Measurements from ENCODE around the gene HSPG2.

DNA sequence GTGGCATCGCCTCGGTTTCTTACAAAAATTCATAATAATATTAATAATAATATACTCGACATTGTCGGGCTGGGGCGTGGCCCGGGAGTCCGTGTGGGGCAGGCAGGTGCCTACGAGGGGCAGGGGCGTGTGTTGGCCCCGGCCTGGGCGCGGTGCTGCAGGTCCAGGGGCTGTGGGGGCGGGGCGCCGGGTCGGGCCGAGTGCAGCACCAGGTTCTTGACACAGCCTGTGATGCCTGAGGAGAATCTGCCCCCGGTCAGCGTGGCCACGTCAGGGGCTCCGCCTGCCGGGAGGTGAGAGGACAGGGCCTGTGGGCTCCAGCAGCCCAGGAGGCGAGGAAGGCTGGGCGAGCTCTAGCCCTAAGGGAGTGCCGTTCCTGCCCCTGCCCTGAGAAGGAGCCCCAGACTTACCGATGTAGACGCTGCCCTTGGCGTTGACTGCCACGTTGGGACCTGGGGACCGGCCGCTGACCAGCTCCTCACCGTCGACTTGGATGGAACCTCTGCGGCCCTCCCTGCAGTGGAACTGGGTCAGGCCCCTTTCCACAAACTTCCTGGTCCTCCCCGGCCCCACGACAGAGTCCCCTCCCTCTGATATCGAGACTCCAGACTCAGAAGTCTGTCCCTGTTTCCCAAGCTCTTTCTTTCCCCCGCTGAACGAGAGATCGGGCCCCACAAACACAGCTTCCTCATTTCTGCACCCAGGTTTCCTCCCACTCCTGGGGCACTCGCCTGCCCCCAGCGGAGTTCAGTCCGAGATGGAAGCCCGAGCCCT lies 113.7 kb downstream of the HSPG2 start:
- TF ChIP-seq RAD21 (IDR thresholded peaks at IDR 0.05; ENCODE audit: low read depth): no peak
- no peak for TF ChIP-seq NFIC (IDR thresholded peaks at IDR 0.05)
- TF ChIP-seq EGR1 (IDR thresholded peaks at IDR 0.05): no peak
- no peak for TF ChIP-seq FOXM1 (IDR thresholded peaks at IDR 0.05; ENCODE audit: borderline replicate concordance, low read depth)
- TF ChIP-seq CEBPB (IDR thresholded peaks at IDR 0.05): no peak
- TF ChIP-seq, protein P1, sequence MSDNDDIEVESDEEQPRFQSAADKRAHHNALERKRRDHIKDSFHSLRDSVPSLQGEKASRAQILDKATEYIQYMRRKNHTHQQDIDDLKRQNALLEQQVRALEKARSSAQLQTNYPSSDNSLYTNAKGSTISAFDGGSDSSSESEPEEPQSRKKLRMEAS (IDR thresholded peaks at IDR 0.05): no peak
- no peak for TF ChIP-seq EP300 (IDR thresholded peaks at IDR 0.05; ENCODE audit: borderline replicate concordance)
- TF ChIP-seq TAF1 (IDR thresholded peaks at IDR 0.05; ENCODE audit: low read depth): no peak
- no peak for TF ChIP-seq TCF12 (IDR thresholded peaks at IDR 0.05; ENCODE audit: low read depth)
- TF ChIP-seq, protein P2, sequence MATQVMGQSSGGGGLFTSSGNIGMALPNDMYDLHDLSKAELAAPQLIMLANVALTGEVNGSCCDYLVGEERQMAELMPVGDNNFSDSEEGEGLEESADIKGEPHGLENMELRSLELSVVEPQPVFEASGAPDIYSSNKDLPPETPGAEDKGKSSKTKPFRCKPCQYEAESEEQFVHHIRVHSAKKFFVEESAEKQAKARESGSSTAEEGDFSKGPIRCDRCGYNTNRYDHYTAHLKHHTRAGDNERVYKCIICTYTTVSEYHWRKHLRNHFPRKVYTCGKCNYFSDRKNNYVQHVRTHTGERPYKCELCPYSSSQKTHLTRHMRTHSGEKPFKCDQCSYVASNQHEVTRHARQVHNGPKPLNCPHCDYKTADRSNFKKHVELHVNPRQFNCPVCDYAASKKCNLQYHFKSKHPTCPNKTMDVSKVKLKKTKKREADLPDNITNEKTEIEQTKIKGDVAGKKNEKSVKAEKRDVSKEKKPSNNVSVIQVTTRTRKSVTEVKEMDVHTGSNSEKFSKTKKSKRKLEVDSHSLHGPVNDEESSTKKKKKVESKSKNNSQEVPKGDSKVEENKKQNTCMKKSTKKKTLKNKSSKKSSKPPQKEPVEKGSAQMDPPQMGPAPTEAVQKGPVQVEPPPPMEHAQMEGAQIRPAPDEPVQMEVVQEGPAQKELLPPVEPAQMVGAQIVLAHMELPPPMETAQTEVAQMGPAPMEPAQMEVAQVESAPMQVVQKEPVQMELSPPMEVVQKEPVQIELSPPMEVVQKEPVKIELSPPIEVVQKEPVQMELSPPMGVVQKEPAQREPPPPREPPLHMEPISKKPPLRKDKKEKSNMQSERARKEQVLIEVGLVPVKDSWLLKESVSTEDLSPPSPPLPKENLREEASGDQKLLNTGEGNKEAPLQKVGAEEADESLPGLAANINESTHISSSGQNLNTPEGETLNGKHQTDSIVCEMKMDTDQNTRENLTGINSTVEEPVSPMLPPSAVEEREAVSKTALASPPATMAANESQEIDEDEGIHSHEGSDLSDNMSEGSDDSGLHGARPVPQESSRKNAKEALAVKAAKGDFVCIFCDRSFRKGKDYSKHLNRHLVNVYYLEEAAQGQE (IDR thresholded peaks at IDR 0.05; ENCODE audit: low read depth): no peak
- no peak for TF ChIP-seq CREB1 (IDR thresholded peaks at IDR 0.05; ENCODE audit: low read depth)
- TF ChIP-seq, protein P3, sequence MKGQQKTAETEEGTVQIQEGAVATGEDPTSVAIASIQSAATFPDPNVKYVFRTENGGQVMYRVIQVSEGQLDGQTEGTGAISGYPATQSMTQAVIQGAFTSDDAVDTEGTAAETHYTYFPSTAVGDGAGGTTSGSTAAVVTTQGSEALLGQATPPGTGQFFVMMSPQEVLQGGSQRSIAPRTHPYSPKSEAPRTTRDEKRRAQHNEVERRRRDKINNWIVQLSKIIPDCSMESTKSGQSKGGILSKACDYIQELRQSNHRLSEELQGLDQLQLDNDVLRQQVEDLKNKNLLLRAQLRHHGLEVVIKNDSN (IDR thresholded peaks at IDR 0.05): no peak
- TF ChIP-seq YY1 (IDR thresholded peaks at IDR 0.05; ENCODE audit: low read depth): no peak
